Measurements from ENCODE around the gene SPI1.

The SPI1 gene

GRCh38 chr11:47408598-47409439 is 30.5 kb upstream of the SPI1 start:
- TF ChIP-seq FOXM1 (IDR thresholded peaks at IDR 0.05; ENCODE audit: borderline replicate concordance, low read depth) (no peak), TEAD4 (IDR thresholded peaks at IDR 0.05) (peak; percentile 57; the same call in 1 of the 2 replicates)

- TF ChIP-seq TCF12 (IDR thresholded peaks at IDR 0.05; ENCODE audit: low read depth), result peak; percentile 71; the same call in 1 of the 2 replicates
- peak; percentile 49 for TF ChIP-seq TAF1 (IDR thresholded peaks at IDR 0.05; ENCODE audit: low read depth)
- no peak for TF ChIP-seq REST (IDR thresholded peaks at IDR 0.05; ENCODE audit: low read depth)
- TF ChIP-seq CREB1 (IDR thresholded peaks at IDR 0.05; ENCODE audit: low read depth), result peak; percentile 79
- peak; percentile 67 for TF ChIP-seq YY1 (IDR thresholded peaks at IDR 0.05; ENCODE audit: low read depth)
- TF ChIP-seq TEAD4 (IDR thresholded peaks at IDR 0.05), result no peak; the same call in 1 of the 2 replicates
- peak; percentile 77 for TF ChIP-seq RAD21 (IDR thresholded peaks at IDR 0.05; ENCODE audit: low read depth)
- TF ChIP-seq FOXM1 (IDR thresholded peaks at IDR 0.05; ENCODE audit: borderline replicate concordance, low read depth), result no peak
- peak; percentile 40; the same call in 1 of the 2 replicates for TF ChIP-seq USF1 (IDR thresholded peaks at IDR 0.05)
- peak; percentile 58 for TF ChIP-seq ZBTB7A (IDR thresholded peaks at IDR 0.05; ENCODE audit: low read depth)
- peak; percentile 16; the same call in 1 of the 2 replicates for TF ChIP-seq EGR1 (IDR thresholded peaks at IDR 0.05)
- no peak for TF ChIP-seq CEBPB (IDR thresholded peaks at IDR 0.05)
Measured at GRCh38 chr11:47407746-47408590, 29.6 kb upstream of the SPI1 start, which contains the start of gene SLC39A13. Gene SLC39A13 (plus strand): TSS chr11:47408590. CDS start chr11:47410095, 1,505 bp downstream.

GRCh38 chr11:47406896-47407745 is 28.8 kb upstream of the SPI1 start:
- TF ChIP-seq USF1 (IDR thresholded peaks at IDR 0.05) (no peak), CEBPB (IDR thresholded peaks at IDR 0.05) (no peak), TCF12 (IDR thresholded peaks at IDR 0.05; ENCODE audit: low read depth) (no peak), NFIC (IDR thresholded peaks at IDR 0.05) (no peak), RAD21 (IDR thresholded peaks at IDR 0.05; ENCODE audit: low read depth) (no peak), CREB1 (IDR thresholded peaks at IDR 0.05; ENCODE audit: low read depth) (no peak), EP300 (IDR thresholded peaks at IDR 0.05; ENCODE audit: borderline replicate concordance) (no peak), EGR1 (IDR thresholded peaks at IDR 0.05) (no peak), MAX (IDR thresholded peaks at IDR 0.05) (no peak), TEAD4 (IDR thresholded peaks at IDR 0.05) (no peak)

- TF ChIP-seq FOXM1 (IDR thresholded peaks at IDR 0.05; ENCODE audit: borderline replicate concordance, low read depth), result no peak
- TF ChIP-seq REST (IDR thresholded peaks at IDR 0.05; ENCODE audit: low read depth), result no peak
- TF ChIP-seq TAF1 (IDR thresholded peaks at IDR 0.05; ENCODE audit: low read depth), result no peak
- no peak for TF ChIP-seq RAD21 (IDR thresholded peaks at IDR 0.05; ENCODE audit: low read depth)
- no peak for TF ChIP-seq CREB1 (IDR thresholded peaks at IDR 0.05; ENCODE audit: low read depth)
- no peak for TF ChIP-seq MAX (IDR thresholded peaks at IDR 0.05)
Measured at GRCh38 chr11:47403571-47403970, 25.2 kb upstream of the SPI1 start.

GRCh38 chr11:47403135-47403534 is 24.8 kb upstream of the SPI1 start:
- TF ChIP-seq MAX (IDR thresholded peaks at IDR 0.05) (no peak), REST (IDR thresholded peaks at IDR 0.05; ENCODE audit: low read depth) (no peak)

All from Ishikawa (cell line).